WI38 (cell line): Measurements from ENCODE around the gene DNAJC16.

ENCODE experiments used
- H3K4me3 ChIP-seq: 2 replicates; pipeline ENCODE4 v1.5.1; 2011; ENCODE audit warnings: low read depth, mild to moderate bottlenecking, control low read depth, low read length
- CTCF ChIP-seq: IDR thresholded peaks from 2 replicates; pipeline ENCODE4 v1.5.1; 2012; ENCODE audit warnings: low read depth, mild to moderate bottlenecking, control low read depth, low read length

The DNAJC16 gene

GRCh38 chr1:15622712-15623373 is 96.2 kb downstream of the DNAJC16 start:
- TF ChIP-seq CTCF = no peak

GRCh38 chr1:15623435-15623834 is 96.8 kb downstream of the DNAJC16 start:
- TF ChIP-seq CTCF = no peak

More at GRCh38 chr1:15622712-15623373, 96.2 kb downstream of the DNAJC16 start:
- H3K4me3 ChIP-seq = no peak overlapping the region

GRCh38 chr1:15624133-15624714 is 97.6 kb downstream of the DNAJC16 start:
- no peak overlapping the region for H3K4me3 ChIP-seq
- no peak for TF ChIP-seq CTCF

More at GRCh38 chr1:15623435-15623834, 96.8 kb downstream of the DNAJC16 start:
- no peak overlapping the region for H3K4me3 ChIP-seq

GRCh38 chr1:15625056-15625917 is 98.6 kb downstream of the DNAJC16 start:
- H3K4me3 ChIP-seq = no peak overlapping the region
- no peak for TF ChIP-seq CTCF
